ENCODE results near the gene NAA20. TPM values are rescaled to one million over a fixed set of nuclear protein-coding genes. Genes with fewer than 3 reads are reported as not detected.

NAA20 gene
- total and polyA plus RNA-seq, 2 of the 13 experiments (the other 11 are each of a cell fraction or from before 2014, with no cell fraction given): 81.9 to 82.8 TPM

DNA sequence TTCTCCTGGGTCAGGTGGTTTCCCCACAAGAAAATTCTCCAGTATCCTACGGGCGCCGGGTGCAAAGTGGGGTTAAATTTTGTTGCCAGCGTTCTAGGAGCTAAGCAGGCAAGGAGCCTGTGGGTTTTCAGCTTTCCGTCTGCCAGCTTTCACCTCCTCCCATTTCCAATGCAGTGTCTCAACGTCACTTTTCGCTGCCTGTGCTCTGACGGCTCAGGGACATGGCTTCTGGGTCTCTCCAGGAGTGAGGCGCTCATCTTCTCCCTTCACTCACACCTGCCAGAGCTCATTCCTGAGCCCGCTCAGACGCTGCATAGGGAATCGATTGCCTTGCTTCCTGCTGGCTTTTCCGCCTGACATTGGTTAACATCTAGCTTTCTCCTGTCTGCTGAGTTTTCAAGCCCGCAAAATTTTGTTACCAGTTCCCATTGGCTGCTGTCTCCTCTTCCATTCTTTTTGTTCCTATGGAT is 7.3 kb upstream of the NAA20 start (continued):
- TF ChIP-seq, protein P1, sequence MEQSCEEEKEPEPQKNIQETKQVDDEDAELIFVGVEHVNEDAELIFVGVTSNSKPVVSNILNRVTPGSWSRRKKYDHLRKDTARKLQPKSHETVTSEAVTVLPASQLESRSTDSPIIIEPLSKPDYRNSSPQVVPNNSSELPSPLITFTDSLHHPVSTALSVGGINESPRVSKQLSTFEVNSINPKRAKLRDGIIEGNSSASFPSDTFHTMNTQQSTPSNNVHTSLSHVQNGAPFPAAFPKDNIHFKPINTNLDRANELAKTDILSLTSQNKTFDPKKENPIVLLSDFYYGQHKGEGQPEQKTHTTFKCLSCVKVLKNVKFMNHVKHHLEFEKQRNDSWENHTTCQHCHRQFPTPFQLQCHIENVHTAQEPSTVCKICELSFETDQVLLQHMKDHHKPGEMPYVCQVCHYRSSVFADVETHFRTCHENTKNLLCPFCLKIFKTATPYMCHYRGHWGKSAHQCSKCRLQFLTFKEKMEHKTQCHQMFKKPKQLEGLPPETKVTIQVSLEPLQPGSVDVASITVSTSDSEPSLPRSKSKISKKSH (CRISPR knock-in tag; IDR thresholded peaks at IDR 0.05; ENCODE audit: borderline replicate concordance): no peak
- TF ChIP-seq ISX (CRISPR knock-in tag; conservative IDR thresholded peaks at IDR 0.05): no peak
- no peak for TF ChIP-seq EZH2 (conservative IDR thresholded peaks at IDR 0.05; ENCODE audit: low read depth, low read length)
- TF ChIP-seq, protein P2, sequence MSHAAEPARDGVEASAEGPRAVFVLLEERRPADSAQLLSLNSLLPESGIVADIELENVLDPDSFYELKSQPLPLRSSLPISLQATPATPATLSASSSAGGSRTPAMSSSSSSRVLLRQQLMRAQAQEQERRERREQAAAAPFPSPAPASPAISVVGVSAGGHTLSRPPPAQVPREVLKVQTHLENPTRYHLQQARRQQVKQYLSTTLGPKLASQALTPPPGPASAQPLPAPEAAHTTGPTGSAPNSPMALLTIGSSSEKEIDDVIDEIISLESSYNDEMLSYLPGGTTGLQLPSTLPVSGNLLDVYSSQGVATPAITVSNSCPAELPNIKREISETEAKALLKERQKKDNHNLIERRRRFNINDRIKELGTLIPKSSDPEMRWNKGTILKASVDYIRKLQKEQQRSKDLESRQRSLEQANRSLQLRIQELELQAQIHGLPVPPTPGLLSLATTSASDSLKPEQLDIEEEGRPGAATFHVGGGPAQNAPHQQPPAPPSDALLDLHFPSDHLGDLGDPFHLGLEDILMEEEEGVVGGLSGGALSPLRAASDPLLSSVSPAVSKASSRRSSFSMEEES (CRISPR knock-in tag; IDR thresholded peaks at IDR 0.05): 0 out of 2 replicates have a peak, but pooled peaks have one; percentile 16
- TF ChIP-seq, protein P3, sequence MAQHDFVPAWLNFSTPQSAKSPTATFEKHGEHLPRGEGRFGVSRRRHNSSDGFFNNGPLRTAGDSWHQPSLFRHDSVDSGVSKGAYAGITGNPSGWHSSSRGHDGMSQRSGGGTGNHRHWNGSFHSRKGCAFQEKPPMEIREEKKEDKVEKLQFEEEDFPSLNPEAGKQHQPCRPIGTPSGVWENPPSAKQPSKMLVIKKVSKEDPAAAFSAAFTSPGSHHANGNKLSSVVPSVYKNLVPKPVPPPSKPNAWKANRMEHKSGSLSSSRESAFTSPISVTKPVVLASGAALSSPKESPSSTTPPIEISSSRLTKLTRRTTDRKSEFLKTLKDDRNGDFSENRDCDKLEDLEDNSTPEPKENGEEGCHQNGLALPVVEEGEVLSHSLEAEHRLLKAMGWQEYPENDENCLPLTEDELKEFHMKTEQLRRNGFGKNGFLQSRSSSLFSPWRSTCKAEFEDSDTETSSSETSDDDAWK (CRISPR knock-in tag; IDR thresholded peaks at IDR 0.05): no peak
- no peak for TF ChIP-seq SALL2 (CRISPR knock-in tag; IDR thresholded peaks at IDR 0.05)
- TF ChIP-seq NCOA2 (CRISPR knock-in tag; IDR thresholded peaks at IDR 0.05): no peak
- TF ChIP-seq, protein P4, sequence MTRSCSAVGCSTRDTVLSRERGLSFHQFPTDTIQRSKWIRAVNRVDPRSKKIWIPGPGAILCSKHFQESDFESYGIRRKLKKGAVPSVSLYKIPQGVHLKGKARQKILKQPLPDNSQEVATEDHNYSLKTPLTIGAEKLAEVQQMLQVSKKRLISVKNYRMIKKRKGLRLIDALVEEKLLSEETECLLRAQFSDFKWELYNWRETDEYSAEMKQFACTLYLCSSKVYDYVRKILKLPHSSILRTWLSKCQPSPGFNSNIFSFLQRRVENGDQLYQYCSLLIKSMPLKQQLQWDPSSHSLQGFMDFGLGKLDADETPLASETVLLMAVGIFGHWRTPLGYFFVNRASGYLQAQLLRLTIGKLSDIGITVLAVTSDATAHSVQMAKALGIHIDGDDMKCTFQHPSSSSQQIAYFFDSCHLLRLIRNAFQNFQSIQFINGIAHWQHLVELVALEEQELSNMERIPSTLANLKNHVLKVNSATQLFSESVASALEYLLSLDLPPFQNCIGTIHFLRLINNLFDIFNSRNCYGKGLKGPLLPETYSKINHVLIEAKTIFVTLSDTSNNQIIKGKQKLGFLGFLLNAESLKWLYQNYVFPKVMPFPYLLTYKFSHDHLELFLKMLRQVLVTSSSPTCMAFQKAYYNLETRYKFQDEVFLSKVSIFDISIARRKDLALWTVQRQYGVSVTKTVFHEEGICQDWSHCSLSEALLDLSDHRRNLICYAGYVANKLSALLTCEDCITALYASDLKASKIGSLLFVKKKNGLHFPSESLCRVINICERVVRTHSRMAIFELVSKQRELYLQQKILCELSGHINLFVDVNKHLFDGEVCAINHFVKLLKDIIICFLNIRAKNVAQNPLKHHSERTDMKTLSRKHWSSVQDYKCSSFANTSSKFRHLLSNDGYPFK (CRISPR knock-in tag; IDR thresholded peaks at IDR 0.05; ENCODE audit: borderline replicate concordance): 0 out of 2 replicates have a peak, but pooled peaks have one; percentile 26
- no peak for TF ChIP-seq FOXK1 (CRISPR knock-in tag; IDR thresholded peaks at IDR 0.05; ENCODE audit: borderline replicate concordance, low read depth)
- no peak for TF ChIP-seq POLR2G (IDR thresholded peaks at IDR 0.05; ENCODE audit: low read depth, low read length)
- peak; percentile 44; the same call in 1 of the 2 replicates for TF ChIP-seq KAT2B (IDR thresholded peaks at IDR 0.05; ENCODE audit: borderline replicate concordance, low read depth, low read length)
- TF ChIP-seq, protein P5, sequence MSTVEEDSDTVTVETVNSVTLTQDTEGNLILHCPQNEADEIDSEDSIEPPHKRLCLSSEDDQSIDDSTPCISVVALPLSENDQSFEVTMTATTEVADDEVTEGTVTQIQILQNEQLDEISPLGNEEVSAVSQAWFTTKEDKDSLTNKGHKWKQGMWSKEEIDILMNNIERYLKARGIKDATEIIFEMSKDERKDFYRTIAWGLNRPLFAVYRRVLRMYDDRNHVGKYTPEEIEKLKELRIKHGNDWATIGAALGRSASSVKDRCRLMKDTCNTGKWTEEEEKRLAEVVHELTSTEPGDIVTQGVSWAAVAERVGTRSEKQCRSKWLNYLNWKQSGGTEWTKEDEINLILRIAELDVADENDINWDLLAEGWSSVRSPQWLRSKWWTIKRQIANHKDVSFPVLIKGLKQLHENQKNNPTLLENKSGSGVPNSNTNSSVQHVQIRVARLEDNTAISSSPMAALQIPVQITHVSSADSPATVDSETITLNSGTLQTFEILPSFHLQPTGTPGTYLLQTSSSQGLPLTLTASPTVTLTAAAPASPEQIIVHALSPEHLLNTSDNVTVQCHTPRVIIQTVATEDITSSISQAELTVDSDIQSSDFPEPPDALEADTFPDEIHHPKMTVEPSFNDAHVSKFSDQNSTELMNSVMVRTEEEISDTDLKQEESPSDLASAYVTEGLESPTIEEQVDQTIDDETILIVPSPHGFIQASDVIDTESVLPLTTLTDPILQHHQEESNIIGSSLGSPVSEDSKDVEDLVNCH (CRISPR knock-in tag; IDR thresholded peaks at IDR 0.05): no peak
- TF ChIP-seq ZNF292 (CRISPR knock-in tag; IDR thresholded peaks at IDR 0.05; ENCODE audit: borderline replicate concordance, low read depth): peak; percentile 70; the same call in 1 of the 2 replicates
- TF ChIP-seq, protein P6, sequence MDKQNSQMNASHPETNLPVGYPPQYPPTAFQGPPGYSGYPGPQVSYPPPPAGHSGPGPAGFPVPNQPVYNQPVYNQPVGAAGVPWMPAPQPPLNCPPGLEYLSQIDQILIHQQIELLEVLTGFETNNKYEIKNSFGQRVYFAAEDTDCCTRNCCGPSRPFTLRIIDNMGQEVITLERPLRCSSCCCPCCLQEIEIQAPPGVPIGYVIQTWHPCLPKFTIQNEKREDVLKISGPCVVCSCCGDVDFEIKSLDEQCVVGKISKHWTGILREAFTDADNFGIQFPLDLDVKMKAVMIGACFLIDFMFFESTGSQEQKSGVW (CRISPR knock-in tag; IDR thresholded peaks at IDR 0.05; ENCODE audit: borderline replicate concordance): no peak
- peak; percentile 61; the same call in 1 of the 2 replicates for TF ChIP-seq KDM5B (CRISPR knock-in tag; IDR thresholded peaks at IDR 0.05; ENCODE audit: borderline replicate concordance)
- TF ChIP-seq ZNF850 (CRISPR knock-in tag; conservative IDR thresholded peaks at IDR 0.05): no peak
- TF ChIP-seq, protein P7, sequence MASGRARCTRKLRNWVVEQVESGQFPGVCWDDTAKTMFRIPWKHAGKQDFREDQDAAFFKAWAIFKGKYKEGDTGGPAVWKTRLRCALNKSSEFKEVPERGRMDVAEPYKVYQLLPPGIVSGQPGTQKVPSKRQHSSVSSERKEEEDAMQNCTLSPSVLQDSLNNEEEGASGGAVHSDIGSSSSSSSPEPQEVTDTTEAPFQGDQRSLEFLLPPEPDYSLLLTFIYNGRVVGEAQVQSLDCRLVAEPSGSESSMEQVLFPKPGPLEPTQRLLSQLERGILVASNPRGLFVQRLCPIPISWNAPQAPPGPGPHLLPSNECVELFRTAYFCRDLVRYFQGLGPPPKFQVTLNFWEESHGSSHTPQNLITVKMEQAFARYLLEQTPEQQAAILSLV (CRISPR knock-in tag; IDR thresholded peaks at IDR 0.05; ENCODE audit: borderline replicate concordance): no peak
